Stimulated activated CD4-positive, alpha-beta T cell treated with anti-CD3 and anti-CD28 coated beads, Interleukin-4, amount 100 ng/mL, for 48 hours (primary cell): Measurements from ENCODE around the gene DNMT3A.

ENCODE experiments used
- DNase-seq, 2 donors: peaks; one replicate each; pipeline ENCODE4 v3.0.0-alpha.2; 2020; ENCODE audit warnings: low read depth in 2 of 2

Gene DNMT3A

DNA sequence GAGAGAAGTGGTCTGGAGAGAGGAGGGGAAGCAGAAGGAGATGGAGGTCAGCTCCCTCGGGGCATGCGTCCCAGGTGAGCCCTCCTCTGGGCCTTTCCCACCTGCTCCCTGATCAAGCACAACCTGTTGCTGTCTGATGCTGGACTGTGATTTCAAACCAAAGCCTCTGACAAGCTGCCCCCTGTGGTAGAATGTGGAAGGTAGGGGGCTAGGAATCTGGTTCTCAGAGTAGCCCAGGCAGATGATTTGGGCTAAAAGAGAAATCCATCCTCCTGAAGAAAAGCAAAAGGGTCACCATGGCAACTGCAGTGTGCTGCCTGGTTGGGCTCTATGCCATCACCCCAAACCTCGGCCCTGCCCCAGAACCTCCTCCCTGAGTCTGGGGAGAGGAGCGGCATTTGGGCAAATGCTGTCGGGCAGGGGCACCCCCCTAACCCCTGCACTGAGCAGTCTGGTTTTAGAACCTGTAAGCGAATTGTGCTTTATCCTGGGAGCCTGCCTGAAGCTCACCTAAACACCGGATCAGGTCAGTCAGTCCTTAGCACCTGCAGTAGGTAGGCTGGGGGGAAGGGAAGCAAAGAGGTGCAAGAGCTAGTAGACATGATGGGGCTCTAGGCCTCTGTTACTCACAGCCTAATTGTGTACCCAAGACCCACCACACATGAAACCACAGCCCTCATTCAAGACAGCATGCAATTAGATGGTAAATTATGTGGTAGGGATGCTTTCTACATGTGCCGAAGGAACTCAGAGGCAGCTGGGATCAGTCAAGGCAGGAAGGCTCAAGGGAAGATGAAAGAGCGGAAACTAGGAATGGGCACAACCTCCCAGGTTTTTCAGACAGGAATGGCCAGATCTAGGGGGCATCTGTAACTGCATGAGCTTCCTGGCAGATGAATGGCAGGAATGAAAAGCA, 83.5 kb downstream of the DNMT3A start:
- DNase-seq: no peak

DNA sequence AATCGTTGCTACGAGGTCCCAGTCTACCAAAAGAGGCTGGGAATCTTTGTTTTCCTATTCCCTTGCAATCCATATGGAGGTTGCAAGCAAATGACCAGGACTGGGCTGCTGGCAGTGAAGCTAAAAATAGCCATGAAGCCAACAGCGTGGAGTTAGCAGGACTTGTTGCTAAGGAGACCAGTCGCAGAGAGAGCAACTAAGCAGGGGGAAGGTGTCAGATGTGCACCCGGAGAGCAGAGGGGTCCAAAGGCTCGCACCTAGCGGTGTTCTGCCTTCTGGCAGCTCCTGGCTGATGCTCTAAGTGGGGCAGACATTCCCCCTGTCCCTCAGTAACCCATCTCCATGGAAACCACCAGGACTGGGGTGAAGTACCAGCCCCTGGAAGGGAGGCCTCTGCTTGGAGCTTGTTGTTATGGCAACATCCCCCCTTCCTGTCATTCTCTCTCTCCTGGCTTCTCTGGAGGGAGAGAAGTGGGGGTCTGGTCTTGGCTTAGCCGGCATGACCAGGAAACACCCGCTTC, 84.6 kb downstream of the DNMT3A start:
- DNase-seq: no peak

DNA sequence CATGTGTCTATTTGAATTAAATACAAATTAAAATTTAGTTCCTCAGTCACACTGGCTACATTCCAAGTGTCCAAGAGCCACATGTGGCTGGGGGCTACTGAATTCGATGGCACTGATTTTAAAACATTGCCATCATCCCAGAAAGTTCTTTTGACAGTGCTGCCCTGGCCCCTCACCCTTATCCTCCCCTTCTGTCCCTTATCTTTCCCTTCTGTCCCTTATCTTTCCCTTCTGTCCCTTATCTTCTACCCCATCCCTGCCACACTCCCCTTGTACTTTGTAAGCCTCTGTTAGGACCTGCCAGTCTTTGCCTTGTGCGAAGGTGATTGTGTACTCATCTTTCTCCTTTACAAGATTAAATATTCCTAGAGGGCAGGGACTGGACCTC, 85.2 kb downstream of the DNMT3A start:
- DNase-seq: no peak

DNA sequence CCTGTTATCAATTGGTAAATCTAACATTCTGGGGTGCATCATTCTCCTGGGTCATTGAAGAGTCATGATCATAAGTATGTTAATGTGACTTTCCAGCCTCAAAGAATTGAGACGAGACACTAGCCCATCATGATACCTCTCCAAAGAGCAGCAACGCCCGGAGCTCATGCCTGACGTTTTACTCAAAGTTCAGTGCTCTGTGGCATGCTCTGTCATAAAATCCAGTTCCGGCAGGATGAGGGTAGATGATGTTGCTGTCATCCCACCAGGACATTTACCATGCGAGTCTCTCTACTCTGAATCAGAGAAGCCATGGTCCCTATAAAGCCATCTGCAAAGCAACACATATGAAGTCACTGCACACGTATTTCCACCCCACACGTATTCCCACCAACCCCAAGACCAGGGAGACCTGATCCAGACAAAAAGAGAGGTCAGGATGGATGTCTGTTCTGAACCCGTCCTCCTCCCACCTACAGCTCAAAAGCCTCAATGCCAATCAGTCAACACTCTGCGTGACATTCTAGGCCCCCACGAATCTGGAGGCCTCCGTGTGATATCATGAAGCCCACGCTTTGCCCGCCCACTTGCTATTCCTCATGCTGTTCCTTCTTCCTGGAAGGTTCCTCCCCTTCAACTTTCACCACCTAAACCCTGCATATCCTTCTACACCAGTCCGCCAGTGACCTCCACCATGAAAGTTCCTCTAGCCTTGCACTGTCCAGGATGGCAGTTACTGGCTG, 85.8 kb downstream of the DNMT3A start:
- no peak for DNase-seq

DNA sequence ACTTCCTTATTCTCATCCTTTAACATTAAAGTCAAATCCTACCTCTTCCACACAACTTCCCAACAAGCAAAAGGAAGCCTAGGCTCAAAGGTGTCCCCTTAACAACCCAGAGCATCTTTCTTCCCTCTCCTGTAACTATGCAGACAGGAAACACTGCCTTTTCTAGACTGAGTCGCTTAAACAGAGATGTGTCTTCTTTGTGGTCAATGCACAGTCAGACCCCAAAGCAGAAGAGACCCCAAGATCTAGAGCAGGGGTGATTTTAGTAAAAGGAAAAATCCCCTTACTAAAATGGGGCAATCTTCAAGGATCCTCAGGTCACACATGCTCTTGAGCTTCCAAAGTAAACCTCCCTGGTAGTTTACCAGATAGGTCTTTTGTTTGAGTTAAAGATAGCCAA, 86.8 kb downstream of the DNMT3A start:
- DNase-seq: no peak

DNA sequence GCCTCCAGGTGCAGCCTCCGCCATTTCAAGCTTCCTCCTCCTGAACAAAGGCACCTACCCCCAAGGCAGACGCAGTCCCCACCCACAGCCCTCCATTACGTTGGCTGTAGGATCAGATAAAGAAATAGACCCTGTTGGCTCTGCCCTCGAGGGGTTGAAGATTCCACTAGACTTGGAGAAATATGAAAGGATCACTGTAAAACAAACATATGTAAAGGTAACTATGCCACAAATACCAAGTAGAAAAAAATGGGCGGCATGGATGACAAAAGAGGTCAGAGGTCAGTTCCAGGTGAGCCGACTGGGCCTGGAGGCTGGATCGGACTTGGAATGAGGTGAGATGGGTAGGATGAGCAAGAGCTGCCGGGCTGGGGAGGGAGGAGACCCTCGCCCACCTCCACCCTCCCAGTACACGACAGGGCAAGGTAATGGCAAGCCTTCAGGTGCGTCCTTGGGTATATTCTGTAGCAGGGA, 88.5 kb downstream of the DNMT3A start:
- DNase-seq: no peak

DNA sequence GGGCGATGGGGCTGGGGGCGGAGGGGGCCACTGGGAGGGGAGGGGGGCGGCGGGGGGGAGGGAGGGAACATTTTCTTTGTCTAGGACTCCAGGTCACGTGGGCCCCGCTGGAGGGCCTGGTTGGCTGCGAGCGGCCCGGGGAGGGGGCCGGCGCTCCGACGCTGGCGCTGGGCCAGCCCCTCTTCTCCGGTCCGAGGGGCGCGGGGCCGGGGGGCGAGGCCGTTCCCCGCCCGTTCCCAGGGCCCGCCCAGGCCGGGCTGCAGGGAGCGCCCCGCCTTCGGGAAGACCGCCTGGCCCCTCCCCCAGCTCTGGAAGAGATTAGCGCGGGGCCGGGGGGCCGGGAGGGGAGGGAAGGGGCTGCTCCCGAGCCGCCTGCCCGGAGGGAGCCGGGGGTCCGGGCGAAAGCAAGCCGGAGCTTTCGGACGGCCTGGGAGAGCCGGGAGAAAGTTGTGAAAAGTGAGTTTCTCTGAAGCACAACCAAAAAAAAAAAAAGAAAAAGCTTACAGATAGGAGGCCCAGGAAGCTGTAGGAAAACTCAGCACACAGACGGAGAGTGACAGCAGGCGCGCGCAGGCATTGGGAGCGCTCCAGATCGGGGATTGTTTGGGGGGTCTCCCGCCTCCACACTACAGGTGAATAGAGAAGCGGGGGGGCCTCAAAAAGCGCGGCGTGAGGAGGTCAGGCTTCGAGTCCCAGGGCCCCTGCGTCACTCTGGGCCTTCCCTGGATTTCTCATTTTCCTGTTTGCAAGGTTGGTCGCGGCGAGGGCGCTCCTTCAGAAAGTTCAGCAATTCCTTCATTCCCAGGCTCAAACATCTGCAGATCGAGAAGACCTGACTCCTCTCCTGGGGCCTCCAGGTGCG, 89.2 kb downstream of the DNMT3A start:
- DNase-seq: peak; percentile 32 to 43

DNA sequence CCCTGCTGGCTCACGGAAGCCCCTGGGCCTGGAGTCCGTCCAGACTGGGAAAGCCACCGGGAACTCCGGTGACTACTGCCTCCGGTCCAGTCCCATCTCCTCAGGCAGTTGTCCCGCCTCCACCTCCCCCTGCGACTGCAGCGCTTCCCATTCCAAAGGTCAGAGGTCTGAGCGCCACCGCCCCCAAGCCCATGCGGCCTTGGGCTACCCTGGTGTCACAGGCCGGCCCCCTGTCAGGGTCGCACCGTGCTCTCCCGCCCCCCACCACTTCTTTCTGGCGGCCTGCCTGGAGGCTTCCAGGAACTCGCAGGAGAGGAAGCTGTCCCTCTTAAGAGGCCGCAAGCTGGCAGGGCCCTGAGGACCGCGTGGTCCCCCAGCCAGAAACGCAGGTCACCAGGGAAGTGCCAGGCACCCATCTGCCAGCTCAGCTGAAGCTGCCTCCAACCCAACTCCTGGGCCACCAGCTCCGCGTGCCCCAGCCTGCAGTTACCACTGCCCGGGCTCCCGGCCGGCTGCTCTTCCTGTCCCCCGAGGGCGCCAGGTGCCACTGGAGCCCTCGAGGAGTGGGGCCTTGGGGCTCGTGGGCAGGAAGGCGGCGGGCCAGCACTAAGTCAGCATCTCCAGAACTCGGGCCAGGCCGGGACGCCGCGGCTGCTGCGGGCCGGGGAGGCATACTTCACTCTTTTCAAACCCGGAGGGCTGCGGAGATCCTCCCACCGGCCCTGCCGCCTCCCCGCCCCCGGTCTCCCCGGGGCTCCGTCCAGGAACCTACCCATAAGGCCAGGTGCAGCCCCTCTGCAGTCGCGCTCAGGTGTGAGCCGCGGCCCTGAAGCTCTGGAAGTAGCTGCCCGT, 90.1 kb downstream of the DNMT3A start:
- DNase-seq: peak; percentile 23 to 44

DNA sequence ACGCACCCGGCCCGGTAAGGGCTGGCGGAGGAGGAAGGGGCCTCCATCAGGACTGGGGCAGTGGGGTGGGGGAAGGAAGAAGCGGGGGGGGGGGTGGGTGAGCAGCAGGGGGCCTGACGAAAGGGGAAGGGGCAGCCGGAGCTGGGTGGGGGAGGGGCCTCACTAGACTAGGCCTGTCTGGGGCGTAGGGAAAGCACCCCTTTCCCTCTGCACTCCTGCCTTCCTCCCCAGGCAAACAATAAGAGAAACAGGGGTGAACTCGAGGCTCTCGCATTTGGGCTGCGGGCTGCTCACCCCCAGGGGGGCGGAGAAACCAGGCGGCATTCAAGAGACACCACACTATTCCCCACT, 90.7 kb downstream of the DNMT3A start:
- DNase-seq: peak in 1 of 2 donors; percentile 9

DNA sequence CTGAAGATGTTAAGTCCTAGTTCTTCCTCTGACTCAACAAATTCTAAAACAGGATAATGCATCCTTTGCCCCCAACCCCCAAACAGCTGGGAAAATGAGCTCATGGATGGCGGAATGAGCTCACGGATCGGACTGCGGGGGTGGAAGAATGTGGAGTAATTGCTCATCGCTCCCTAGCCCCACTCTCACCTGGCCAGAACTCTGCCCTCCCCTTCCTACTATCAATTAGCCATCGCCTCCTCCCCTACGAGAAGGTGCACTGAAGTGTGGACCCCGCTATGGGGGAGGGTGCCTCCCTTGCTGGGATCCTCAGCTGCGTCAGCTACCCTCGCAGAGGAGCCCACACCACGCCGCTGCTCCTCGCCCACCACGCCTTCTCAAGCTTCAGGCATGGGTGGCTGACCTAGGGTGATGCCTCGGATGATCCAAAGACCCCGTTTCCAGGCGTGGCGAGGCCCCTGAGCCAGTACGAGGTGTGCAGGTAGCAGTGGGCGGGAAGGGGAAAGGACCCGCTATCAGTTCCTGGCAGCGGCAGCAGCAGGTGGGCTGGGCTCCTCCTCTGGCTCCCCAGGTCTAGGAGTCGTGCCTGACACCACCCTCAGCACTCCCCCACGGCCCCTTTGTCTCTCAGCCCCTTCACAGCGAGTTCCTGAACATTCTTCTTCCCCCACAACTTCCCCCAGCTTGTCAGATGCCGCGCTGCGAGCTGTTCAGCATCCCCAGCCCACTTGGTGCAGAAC, 91.2 kb downstream of the DNMT3A start:
- no peak for DNase-seq

DNA sequence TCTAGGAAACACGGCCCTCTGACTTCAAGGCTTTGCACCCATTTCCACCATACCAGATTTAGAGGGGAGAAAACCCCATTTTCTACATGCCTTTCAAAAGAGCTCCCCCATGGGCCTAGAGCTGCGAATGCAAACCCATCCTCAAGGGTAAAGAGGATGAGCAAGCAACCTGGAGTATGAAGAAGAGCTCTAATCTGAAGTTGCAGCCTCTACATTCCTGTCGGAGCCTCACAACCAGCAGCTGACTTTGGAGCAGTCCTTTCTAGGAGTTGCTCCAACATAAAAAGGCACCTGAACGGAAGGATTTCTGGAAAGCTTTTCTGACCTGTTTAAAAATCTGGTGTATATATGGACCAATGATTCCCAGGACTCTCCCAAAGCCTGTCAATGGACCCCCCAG, 91.9 kb downstream of the DNMT3A start:
- DNase-seq: no peak

DNA sequence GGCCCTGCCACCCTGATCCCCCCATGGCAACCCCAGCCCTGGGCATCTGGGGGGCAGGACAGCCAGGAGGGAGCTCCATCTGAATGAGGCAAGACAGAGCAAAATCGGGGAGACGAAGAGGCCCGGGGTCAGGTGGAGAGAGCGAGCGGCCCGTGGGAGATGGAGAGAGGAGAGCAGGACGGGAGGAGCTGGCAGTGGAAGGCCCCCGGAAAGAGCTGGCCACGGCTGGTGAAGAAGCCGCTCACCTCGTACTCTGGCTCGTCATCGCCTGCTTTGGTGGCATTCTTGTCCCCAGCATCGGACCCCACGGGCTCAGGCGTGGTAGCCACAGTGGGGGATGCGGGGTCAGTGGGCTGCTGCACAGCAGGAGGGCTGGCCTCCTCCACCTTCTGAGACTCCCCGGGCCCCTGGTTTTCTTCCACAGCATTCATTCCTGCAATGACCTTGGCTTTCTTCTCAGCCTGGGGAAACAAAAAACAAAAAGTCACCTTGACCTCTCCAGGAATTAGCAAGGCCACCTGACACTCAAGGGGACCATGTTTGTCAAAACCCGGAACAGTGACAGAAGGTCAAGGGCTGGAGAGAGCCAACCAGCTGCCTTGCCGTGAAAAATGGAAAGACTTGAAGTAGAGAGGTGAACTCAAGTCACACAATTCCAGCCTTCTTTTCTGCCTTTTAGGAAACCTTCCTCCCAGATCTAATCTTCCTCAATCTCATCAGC, 93.8 kb downstream of the DNMT3A start:
- no peak for DNase-seq

DNA sequence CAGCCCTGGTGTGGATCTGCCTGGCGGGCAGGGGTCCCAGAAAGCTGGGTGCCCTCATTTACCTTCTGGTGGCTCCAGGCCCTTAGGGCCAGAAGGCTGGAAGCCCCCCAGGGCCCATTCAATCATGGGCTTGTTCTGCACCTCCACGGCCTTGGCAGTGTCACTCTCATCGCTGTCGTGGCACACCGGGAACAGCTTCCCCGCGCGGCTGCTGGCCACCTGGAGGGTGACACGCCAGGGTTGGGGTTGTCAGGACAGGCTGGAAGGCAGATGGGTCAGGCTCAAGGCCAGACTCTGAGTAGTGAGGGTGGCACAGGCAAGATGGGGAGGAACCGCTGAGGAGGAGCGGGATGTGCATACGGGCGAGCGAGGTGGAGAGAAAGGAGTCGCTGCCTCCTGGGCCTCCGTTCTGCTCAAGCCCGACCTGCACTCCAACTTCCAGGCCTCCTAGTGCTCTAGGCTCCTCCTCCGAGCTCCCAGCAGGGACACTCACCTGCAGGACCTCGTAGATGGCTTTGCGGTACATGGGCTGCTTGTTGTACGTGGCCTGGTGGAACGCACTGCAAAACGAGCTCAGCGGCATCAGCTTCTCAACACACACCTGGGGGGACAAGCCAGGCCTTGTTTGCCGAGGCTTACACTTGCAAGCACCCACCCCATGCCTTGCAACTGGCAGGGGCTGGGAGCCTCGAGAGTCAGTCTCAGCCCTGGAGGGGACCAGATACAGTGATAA, 95.0 kb downstream of the DNMT3A start:
- DNase-seq: no peak

DNA sequence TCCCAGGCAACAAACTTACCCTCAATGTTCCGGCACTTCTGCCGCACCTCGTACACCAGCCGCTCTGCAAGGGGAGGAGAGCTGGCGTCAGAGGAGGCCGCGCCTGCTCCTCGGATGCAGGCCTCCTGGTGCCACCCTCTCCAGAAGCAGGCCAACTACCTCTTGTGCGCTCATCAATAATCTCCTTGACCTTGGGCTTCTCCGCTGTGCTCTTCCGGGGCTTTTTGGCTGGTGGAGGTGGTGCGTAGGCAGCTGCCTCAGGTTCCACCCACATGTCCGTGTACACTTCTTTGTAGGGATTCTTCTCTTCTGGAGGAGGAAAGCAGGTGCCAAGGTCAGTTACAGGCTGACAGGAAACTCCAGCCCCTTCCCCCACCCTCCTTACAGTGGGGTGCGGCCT, 95.7 kb downstream of the DNMT3A start:
- no peak for DNase-seq

DNA sequence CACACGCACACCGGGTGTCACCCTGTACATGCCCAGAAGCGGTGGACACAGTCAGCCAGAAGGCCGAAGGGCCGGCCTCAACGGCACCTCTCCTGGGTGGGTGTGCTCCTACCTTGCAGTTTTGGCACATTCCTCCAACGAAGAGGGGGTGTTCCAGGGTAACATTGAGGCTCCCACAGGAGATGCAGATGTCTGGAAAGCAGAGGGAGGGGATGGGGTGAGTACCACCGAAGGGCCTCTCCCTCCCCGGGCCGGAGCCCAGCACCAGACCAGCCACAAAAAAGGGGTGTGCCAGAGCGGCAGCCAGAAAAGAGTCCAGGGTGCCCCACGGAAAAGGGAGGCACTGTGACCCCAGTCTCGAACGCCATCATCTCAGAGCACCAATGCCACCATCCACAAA, 96.6 kb downstream of the DNMT3A start:
- no peak for DNase-seq

DNA sequence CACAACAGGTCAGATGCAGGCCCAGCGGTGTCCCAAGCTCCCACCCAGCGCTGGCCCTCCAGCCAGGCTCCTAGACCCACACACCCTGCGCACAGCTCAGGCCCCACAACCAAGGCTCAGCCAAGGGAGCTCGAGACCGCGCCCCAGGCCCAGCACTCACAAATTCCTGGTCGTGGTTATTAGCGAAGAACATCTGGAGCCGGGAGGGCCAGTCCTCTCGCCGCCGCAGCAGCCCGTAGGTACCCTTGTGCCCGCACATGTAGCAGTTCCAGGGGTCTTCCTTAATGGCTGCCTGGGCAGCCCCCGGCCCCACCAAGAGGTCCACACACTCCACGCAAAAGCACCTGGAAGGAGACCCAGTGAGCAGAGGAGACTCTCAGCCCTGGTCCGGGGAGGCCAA, 97.7 kb downstream of the DNMT3A start:
- DNase-seq: no peak

DNA sequence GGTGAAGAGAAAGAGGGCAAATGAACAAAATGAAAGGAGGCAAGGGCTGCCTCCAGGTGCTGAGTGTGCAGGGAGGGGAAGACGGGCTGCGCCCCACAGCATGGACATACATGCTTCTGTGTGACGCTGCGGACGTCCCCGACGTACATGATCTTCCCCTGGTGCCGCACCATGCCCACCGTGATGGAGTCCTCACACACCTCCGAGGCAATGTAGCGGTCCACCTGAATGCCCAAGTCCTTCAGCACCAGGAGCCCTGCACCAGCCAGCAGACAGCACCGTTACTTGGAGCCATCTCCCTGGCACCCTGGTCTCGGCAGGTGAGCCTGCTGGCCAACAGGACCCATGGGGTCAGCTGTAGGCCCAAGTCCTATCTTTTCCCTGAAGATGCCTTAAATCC, 100.3 kb downstream of the DNMT3A start:
- no peak for DNase-seq

DNA sequence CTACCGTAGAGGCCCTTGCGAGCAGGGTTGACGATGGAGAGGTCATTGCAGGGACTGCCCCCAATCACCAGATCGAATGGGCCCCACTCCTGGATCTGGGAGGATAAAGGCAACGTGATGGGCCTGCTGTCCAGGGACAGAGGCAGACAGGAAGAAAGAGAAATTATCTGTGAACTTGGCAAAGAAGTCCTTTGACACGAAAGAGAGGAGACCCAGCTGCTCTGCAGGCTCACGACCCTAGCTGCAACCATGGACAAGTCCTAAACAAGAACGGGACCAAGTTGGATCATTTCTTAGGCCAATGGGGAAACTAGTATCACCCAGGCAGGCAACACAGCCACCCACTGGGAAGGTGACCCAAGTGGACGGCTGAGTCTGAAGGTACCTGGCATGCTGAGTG, 101.1 kb downstream of the DNMT3A start:
- DNase-seq: no peak

DNA sequence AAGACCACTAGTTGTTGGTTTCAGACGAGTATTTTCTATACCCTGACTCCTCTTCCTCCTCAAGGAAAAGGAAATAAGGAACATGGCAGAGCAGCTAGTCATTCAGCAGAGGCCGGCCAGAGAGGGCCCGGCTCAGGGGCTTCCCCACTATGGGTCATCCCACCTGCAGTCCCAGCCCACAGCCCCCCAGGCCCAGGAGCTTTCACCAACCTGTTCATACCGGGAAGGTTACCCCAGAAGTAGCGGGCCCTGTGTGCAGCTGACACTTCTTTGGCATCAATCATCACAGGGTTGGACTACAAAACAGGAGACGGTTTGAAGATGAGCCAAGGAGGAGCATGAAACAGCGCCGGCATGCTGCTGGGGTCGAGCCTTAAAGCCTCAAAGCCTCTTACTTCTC, 102.8 kb downstream of the DNMT3A start:
- DNase-seq: no peak
